Activated CD4-positive, alpha-beta T cell treated with anti-CD3 and anti-CD28 coated beads for 24 hours (primary cell): ENCODE results near the gene STRBP.
"Not testable (repeated sequence)": the region's sequence is repeated elsewhere in the genome, so short reads cannot be mapped to it uniquely, and the experiment has no call there.

ENCODE experiments used
- DNase-seq, 2 donors: peaks; one replicate each; pipeline ENCODE4 v3.0.0-alpha.2; 2020; ENCODE audit warnings: low read depth in 2 of 2

STRBP gene

GRCh38 chr9:123194023-123194422, 74.4 kb downstream of the STRBP start:
- no peak for DNase-seq

DNA sequence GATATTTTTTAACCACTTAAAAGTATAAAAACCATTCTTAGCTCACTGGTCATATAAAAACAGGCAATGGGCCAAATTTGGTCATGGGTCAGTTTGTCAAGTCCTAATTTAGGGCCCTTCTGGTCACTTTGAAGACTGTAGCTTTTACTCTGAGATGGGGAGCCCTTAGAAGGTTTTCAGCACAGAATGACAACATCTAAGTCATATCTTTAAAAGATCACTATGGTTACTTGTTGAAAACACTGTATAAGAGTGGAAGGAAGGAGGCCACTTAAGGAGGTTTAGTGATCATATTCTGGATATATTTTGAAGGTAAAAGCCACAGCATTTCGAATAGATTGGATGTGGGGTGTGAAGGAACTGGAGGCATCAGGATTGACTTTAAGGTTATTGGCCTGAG, 76.7 kb downstream of the STRBP start:
- no peak for DNase-seq

DNA sequence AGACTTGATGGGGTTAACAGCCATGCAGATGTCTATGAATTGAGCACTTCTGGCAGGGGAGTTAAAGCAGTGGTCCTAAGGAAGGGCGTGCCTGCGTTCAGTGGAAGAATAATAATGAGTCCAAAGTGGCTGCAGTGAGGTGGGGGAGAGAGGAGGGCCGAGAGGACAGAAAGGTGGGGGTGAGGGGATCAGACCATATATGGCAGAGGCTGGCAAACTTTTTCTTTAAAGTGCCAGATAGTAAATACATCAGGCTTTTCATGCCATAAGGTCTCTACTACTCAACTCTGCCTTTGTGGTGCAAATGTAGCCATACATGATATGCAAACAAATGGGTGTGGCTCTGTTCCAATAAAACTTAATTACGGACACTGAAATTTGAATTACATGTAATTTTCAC, 77.1 kb downstream of the STRBP start:
- no peak for DNase-seq

GRCh38 chr9:123187131-123187530, 81.3 kb downstream of the STRBP start:
- DNase-seq: no peak

DNA sequence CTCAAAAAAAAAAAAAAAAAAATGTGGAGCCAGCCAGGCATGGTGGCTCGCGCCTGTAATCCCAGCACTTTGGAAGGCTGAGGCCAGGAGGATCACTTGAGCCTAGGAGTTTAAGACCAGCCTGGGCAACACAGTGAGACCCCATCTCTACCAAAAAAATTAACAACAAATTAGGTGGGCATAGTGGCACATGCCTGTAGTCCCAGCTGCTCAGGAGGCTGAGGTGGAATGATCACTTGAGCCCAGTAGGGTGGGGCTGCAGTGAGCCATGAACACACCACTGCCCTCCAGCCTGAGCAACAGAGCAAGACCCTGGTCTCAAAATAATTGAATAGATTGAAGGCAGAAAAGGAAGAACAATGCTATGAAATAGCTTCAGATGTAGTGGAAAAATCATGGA, 82.4 kb downstream of the STRBP start:
- not testable (repeated sequence) for DNase-seq

DNA sequence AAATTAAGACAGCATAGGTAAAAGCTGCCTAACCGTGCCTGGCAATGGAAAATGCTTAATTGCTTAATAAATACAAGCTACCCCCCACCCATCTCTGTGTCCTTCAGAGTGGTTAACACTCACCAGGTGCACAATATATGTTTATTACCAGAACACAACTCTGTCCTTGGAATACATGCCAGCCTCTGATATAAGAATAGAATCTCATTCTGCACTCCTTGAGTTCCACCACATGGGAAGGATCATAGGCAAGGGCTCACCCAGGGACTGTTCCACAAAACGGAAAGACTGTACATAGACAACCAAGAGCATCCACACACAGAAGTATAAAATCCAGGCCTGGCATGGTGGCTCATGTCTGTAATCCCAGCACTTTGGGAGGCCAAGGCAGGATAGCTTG, 91.4 kb downstream of the STRBP start:
- no peak for DNase-seq

GRCh38 chr9:123175854-123176629, 92.3 kb downstream of the STRBP start:
- no peak for DNase-seq

DNA sequence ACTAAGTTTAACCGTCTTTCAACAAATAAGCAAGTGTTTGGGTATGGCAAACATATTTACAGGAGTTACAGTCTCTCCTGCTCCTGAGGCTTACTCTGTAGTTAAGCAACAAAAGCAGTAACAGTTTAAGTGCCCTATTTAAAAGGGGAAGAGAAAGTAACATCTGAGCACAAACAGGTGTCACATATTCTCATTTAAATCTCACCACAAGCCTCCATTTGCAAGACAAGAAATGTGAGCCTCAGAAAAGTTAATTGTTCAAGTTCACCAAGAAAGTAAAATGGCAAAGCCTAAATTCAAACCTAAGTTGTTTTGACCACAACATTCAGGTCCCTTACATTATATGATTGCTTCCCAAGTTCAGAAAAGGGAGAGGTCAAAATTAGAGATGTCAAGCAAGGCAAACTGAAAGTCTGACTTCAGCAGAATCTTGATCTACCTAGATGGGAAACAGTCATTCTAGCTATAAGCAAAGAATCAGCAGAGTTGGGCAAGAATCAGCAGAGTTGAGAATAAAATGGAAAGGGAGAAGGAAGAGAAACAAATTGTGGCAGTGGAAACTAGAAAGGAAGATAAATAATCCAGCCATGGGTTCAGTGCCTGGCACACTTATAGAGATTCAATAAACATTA, 93.4 kb downstream of the STRBP start:
- no peak for DNase-seq

DNA sequence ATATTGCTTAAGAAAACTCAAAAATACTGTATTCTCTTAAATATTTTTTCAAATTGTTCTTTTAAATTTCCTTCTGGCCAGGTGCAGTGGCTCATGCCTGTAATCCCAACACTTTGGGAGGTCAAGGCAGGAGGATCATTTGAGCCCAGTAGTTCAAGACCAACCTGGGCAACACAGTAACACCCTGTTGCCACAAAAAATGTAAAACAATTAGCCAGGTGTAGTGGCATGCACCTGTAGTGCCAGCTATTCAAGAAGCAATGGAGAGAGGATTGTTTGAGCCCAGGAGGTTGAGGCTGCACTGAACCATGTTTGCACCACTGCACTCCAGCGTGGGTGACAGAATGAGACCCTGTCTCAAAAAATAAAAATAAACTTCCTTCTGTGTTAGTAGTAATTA, 94.3 kb downstream of the STRBP start:
- no peak for DNase-seq

DNA sequence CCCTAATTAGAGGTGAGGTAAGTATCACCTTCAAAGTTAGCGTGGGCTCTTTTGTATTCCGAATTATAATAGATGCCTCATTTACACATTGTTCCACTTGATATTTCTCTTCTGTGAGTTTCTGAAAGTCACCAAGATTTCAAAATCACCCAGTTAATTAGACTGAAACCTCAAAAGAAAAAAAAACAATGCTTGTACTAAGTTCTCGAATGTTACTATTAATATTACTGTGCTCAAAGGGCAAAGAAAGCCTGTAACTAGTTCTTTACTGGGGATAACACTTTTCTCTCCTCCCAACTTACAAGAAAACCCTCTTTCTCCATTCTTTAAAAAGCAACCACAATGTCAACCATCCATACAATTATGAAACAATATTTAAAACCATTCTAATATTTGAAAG, 98.5 kb downstream of the STRBP start:
- DNase-seq: no peak

DNA sequence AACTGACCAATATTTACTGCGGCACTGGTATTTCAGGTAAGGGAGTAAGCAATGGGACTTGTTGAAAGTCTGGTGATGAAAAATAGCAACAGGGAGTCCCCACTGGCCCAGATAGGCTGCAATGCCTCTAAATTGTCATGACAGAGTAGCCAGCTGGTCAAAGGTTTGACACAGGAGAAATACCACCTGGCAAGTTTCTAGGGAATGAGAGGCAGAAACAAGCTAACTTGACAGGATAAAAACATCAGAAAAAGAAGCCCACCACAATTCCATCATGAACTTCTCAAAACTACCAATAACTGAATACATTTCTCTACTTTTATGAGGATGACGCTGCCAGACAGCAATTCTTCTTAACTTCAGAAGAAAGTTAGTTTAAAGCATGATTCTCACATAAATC, 99.8 kb downstream of the STRBP start:
- DNase-seq: no peak

DNA sequence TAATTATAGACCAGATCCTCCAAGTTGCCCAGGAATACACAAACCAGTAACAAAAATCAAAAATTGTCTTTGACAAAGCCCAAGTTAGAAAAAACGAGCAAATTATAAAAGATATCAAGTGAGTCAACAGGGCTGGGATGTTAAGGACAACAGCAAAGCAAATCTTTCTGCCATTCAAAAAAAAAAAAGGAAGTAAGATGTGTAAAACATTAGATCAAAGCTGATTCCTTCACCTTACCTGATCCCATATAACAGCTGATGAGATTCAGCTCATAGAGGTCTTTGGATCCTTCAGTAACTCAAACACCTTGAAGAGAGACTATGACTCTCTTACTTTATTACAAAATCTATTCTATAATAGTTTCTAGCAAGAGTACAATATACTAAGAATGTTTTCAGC, 100.9 kb downstream of the STRBP start:
- no peak for DNase-seq

DNA sequence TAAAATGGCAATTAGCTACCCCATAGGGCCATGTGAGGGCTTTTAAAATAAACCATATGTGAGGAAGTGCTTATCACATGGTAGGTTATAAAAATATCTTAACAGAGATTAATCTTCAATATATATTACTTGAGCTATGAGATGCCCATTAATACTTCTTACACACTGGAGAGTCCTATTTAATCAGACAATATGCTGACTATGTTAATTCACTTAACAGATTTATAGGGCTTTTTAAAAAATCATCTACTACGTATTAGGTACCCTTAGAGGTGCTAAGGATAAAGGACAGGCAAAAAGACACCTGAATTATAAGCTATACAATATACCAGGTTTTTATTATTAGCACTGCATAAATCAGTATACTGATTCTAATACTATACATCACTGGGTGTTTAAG, 102.6 kb downstream of the STRBP start:
- DNase-seq: no peak

DNA sequence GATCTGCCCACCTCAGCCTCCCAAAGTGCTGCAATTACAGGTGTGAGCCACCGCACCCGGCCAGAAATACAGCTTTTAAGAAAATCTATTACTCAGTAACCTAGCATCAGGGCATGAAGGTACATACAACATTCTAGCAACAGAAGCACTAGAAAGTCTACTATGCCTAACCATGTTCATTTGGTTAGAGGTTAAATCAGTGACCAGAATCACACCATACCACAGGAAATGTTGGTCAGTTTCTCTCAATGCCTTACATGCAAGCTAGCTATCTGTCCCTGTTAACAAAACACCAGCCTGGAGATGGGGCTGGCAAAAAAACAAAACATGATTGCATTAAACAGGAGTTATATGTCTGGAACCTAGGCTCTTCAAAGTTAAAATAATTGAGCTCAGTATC, 104.1 kb downstream of the STRBP start:
- no peak for DNase-seq

GRCh38 chr9:123162791-123163345, 105.5 kb downstream of the STRBP start:
- DNase-seq: no peak

- DNase-seq: no peak
These were observed 106.0 kb downstream of the STRBP start for GRCh38 chr9:123162360-123162759.

- no peak for DNase-seq
These were observed 111.2 kb downstream of the STRBP start for GRCh38 chr9:123157221-123157620.

GRCh38 chr9:123150708-123151503, 117.5 kb downstream of the STRBP start:
- DNase-seq: no peak

DNA sequence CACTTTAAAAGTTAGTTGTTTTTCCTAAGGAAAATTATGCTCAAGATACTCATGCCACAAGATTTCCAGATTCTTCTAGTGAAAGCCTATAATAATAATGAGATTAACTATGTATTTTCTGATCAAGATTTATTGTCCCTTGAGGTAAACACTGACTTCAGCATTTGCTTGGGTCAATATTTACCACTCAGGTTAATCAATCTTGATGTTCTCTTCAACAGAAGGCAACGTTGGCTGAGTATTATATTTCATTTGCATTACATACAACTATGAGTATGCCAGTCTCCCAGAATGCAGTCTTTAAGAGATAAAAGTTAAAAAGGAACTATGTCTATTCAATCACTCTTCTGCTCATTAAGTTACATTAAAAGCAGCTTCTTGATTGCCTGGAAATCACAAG, 119.3 kb downstream of the STRBP start:
- DNase-seq: no peak

DNA sequence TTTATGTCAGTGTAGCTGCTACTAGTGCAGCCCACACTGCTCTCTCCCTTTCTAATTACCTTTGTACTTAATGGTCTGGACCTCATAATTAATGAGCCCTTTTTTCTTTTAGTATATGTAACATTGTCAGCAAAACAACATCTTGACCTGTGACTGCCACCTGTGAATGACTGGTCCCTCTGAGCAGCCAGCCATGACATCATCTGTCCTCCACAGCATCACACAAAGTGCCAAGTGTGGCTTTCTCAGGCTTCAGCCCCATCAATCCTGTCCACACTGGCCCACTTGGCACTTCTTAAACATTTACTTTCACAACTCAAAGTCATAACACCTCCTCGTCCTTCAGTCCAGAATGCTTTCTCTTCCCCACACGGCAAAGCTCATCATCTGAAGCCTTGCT, 130.2 kb downstream of the STRBP start:
- no peak for DNase-seq

DNA sequence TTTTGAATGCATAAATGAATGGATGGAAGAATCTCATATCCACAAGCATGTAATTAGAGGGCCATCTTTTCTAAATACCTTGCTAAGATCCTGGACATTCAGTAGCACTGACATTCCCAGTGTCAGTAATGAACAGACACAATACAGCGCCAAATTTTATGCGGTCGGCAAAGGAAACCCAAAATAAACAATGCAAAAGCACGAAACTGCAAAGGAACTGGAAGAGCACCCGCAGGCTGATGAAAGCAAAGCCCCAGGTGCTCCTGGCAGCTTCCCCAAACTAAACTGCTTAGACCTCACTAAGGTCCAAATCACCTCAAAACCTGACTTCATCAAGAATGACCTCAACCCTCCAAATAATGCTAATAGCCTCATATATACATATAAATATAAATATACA, 133.0 kb downstream of the STRBP start:
- no peak for DNase-seq

- DNase-seq: no peak
These were observed 135.7 kb downstream of the STRBP start for GRCh38 chr9:123132696-123133095.

DNA sequence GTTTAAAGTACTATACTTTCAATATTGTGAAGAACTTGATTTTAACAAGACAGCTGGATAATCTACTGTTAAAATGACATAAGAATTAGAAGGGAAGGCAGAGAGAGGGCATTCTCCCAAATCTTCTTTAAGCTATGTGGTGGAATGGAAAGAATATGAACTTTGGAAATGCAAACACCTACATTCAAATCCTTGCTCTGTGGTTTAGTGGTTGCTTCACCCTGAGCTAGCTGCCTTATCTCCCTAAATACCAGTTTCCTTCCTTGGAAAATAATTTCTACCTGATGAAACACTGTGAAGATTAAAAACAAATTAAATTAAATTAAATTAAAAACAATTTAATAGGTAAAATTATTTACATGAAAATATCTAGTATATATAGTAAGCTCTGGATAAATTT, 136.4 kb downstream of the STRBP start:
- DNase-seq: no peak
